ENCODE measurements around the gene SH2D4B.

SH2D4B gene

GRCh38 chr10:80694930-80695329, 157.2 kb downstream of the SH2D4B start:
- TF ChIP-seq CTCF (IDR thresholded peaks at IDR 0.05) = no peak
